Lower leg skin (tissue), 3 donors: ENCODE data around the gene FTO.

Source experiments
- POLR2A ChIP-seq, 2 donors: fragments of 450-650 bp; IDR thresholded peaks; one replicate each; pipeline ENCODE4 v1.6.1; 2016 to 2017; ENCODE audit warnings: antibody characterized with exemption in 2 of 2, mild to moderate bottlenecking in 1 of 2, moderate library complexity in 1 of 2
- TF ChIP-seq, protein P1 (sequence below), 3 donors: fragments of 450-650 bp; IDR thresholded peaks; one replicate each; pipeline ENCODE4 v1.5.1; 2016; ENCODE audit warnings: antibody characterized with exemption in 3 of 3, mild to moderate bottlenecking in 3 of 3, moderate library complexity in 2 of 3

DNA sequence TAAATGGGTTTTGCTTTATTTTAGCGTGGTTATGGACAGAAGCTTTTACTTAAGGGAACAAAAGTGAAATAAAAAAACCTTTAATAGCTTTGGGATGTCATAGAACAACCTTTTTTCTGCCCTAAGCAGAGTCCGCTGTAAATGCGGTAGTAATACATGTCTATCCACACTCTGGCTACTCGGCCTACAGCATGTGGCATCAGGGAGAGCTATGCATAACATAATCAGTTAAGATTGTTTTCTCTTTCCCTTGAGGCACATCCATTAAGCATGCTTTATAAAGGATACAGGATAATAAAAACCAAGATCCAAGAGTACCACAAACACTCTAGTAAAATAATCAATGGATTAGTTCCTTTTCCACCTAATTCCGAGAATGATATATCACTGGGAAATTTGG is 10.6 kb upstream of the FTO start:
- TF ChIP-seq, protein P1, sequence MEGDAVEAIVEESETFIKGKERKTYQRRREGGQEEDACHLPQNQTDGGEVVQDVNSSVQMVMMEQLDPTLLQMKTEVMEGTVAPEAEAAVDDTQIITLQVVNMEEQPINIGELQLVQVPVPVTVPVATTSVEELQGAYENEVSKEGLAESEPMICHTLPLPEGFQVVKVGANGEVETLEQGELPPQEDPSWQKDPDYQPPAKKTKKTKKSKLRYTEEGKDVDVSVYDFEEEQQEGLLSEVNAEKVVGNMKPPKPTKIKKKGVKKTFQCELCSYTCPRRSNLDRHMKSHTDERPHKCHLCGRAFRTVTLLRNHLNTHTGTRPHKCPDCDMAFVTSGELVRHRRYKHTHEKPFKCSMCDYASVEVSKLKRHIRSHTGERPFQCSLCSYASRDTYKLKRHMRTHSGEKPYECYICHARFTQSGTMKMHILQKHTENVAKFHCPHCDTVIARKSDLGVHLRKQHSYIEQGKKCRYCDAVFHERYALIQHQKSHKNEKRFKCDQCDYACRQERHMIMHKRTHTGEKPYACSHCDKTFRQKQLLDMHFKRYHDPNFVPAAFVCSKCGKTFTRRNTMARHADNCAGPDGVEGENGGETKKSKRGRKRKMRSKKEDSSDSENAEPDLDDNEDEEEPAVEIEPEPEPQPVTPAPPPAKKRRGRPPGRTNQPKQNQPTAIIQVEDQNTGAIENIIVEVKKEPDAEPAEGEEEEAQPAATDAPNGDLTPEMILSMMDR (IDR thresholded peaks at IDR 0.05), result no peak
- TF ChIP-seq POLR2A (IDR thresholded peaks at IDR 0.05), result no peak
